HG03095 (cell line): Measurements from ENCODE around the gene SECISBP2.
"Not testable (repeated sequence)": the region's sequence is repeated elsewhere in the genome, so short reads cannot be mapped to it uniquely, and the experiment has no call there.

ENCODE experiments used
- ATAC-seq: cut with Tn5 transposase; IDR thresholded peaks from one replicate; pipeline ENCODE4 v1.9.1; 2021; ENCODE audit warnings: moderate library complexity; ENCODE audit not compliant: unreplicated experiment

The SECISBP2 gene

GRCh38 chr9:89363311-89363670 is 45.0 kb downstream of the SECISBP2 start:
- ATAC-seq = no peak

GRCh38 chr9:89363921-89364665 is 45.8 kb downstream of the SECISBP2 start:
- no peak for ATAC-seq

GRCh38 chr9:89364666-89365531 is 46.6 kb downstream of the SECISBP2 start:
- no peak for ATAC-seq

- ATAC-seq = no peak
Observed at GRCh38 chr9:89365532-89365912, 47.2 kb downstream of the SECISBP2 start.

- no peak for ATAC-seq
Observed at GRCh38 chr9:89366711-89367110, 48.4 kb downstream of the SECISBP2 start.

DNA sequence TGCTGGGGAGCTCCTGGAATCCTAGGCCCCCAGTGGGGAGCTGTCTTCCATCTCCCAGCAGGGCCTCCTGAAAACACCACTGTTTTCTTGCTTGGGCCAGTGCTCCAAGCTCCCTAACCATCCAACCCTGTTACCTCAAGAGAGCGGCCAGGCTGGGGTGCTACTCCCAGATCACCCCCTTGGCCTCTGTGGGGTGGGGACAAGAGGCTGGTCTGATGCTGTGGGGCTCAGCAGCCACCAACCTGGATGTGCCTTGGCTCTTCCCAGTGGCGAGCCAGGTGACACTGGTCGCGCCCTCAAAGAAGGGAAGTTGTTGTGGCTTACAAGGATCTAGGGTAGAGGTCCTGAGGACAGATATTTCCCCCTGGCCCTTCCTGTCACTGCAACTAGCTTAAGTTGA is 49.0 kb downstream of the SECISBP2 start:
- ATAC-seq = no peak

DNA sequence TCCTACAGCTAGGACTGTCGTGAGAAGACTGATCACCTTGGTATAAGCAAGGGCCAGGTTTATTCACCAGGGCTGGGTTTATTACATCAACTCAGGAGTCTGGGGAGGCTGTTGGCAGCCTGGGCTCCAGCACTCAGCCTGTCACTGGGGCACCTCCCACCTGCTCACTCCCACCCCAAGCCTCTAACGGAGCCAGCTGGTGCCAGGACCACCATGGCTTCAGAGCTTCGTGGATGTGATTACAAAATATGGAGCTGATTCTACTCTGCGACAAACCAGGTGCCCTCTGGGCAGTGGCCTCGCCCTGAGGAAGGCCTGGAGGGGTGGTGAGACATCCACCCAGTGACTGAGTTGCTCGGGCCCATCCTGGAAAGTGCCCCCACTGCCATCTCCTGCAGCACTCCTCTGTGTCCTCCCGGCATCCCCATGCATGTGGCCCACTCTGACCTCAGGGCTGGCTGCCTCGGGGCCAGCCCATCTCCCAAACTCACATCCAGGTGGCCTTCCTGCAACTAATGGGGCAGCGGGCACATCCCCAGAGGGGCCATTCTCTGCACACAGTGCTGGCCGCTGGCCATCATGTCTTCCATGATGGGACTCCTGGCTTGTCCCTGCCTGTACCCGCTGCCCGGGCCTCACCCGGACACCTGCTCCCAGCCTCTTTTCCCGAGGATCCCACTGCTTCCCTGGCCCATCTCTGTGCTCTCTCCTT is 49.6 kb downstream of the SECISBP2 start:
- ATAC-seq = no peak

- no peak for ATAC-seq
Observed at GRCh38 chr9:89368550-89368949, 50.2 kb downstream of the SECISBP2 start.

GRCh38 chr9:89368978-89369377 is 50.7 kb downstream of the SECISBP2 start:
- ATAC-seq = no peak

DNA sequence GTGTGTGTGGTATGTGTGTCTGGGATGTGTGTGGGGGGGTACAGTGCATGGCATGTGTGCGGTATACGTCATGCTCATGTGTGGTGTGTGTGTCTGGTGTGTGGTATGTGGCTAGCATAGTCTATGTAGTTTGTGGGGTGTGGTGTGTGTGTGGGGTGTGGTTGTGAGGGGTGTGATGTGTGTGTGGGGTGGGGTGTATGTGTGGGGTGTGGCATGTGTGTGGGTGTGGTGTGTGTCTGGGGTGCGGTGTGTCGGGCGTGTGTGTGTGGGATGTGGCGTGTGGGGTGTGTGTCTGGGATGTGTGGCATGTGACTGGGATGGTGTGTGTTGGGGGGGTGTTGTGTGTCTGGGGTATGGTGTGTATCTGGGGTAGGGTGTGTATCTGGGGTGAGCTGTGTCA is 52.3 kb downstream of the SECISBP2 start:
- no peak for ATAC-seq

- not testable (repeated sequence) for ATAC-seq
Observed at GRCh38 chr9:89371791-89372190, 53.5 kb downstream of the SECISBP2 start.

DNA sequence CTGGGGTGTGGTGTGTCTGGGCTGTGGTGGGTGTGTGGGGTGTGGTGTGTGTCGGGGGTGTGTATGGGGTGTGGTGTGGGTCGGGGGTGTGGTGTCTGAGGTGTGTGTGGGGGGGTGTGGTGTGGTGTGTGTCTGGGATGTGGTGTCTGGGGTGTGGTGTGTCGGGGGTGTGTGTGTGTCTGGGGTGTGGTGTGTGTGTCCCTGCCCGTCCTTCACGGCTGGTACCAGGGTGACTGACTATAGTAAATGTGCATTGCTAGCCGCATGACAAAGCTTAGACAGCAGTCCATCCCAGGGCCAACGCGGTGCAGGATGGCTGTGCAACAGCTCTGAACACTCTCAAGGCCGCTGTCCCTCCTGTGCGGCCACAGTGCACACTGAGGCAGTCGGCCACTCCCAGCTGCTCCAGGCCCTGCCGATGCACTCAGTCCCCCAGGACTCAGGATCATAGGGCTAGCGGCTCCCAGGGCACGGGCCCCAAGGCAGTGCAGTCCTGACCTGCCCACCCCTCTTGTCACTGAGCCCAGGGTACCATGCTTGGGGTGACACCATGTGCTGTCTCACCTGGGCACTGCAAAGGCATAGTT is 54.0 kb downstream of the SECISBP2 start:
- no peak for ATAC-seq

DNA sequence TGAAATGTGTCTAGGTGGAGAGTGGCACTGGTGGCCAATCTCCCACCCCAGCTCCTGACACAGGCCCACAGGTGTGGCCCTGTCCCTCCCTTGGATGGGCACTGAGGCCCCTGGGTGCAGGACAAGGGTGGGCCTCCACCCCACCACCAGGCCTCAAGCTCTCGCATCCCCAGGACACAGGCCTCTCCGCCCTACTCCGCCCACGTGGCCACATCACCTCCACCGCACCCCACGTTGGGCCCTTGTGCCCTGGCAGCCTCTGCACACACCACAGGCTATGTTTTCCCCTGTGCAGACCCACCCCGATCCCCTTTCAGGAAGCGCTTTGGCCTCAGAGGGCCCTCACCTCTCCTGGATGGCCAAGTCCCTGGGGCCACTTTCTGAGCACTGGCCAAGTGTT is 54.7 kb downstream of the SECISBP2 start:
- no peak for ATAC-seq

- ATAC-seq = no peak
Observed at GRCh38 chr9:89374176-89374575, 55.9 kb downstream of the SECISBP2 start.

DNA sequence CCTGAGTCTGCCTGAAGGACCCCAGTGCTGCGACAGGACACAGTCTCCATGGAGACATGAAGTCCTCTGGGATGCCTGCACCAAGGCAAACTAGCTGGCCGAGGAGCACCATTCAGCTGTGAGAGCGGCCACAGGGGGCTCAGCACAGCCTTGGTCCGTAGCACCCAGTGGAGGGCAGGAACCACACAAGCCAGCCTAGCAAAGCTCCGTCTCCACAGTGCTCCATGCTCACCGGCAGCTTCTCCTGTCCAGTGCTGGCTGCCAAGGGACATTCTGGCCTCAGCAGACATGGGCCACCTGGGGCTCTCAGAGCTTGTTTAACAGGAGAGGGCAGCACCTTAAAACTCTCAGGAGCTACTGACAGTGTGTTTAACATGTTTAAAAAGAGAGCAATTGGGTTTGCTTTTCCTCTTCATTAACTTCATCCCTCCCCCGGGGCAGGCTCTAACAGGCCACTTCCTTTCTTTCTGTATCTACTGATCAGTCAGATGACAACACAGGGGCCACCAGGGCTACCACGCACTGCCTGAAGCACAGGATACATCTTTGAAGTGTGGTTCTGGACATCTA is 57.0 kb downstream of the SECISBP2 start:
- peak; percentile 63 for ATAC-seq

- ATAC-seq = no peak
Observed at GRCh38 chr9:89376286-89376685, 58.0 kb downstream of the SECISBP2 start.

GRCh38 chr9:89376741-89377351 is 58.5 kb downstream of the SECISBP2 start:
- no peak for ATAC-seq

- ATAC-seq = no peak
Observed at GRCh38 chr9:89377411-89377810, 59.1 kb downstream of the SECISBP2 start.

DNA sequence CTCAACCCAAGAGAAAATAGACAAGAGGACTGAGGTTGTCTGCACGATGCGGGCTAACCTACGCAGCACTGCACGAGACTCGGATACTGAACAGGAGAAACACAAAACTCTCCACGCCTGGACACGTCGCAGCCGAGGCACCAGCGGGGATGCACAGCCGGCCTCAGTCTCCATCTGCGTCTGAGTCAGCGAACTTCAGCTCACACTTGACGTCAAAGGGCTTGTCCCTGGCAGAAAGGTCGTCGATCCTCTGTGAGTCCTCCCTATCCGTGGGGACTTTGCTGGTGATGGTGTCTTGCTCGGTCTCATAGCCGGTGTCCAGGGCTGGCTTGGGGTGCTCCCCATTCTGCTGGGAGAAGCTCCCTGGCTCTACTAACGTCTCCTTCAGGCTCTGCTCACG is 60.2 kb downstream of the SECISBP2 start:
- ATAC-seq = no peak

DNA sequence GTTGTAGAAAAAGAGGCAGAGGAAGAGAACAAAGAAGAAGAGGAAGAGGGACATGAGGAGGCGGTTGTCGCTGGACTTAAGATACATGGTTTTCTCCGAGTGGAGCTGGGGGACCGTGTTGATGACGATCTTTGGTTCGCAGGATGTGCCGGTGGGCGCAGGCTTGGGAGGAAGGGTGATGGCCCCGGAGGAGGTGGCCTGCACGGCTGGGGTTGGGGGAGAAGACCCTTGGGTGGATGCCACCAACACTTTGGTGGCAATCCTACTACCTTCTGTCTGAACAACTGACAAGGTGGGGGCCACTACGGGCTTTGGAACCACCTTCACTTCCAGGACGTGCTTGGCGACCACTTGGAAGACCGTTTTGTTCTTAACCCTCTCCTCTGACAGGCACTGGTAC is 60.7 kb downstream of the SECISBP2 start:
- no peak for ATAC-seq
